Measurements from ENCODE around the gene YJEFN3. TPM values are rescaled to one million over a fixed set of nuclear protein-coding genes. Genes with fewer than 3 reads are reported as not detected.

The YJEFN3 gene
- total RNA-seq, 1 experiment from 2014 or later, result 7.9 TPM

DNA sequence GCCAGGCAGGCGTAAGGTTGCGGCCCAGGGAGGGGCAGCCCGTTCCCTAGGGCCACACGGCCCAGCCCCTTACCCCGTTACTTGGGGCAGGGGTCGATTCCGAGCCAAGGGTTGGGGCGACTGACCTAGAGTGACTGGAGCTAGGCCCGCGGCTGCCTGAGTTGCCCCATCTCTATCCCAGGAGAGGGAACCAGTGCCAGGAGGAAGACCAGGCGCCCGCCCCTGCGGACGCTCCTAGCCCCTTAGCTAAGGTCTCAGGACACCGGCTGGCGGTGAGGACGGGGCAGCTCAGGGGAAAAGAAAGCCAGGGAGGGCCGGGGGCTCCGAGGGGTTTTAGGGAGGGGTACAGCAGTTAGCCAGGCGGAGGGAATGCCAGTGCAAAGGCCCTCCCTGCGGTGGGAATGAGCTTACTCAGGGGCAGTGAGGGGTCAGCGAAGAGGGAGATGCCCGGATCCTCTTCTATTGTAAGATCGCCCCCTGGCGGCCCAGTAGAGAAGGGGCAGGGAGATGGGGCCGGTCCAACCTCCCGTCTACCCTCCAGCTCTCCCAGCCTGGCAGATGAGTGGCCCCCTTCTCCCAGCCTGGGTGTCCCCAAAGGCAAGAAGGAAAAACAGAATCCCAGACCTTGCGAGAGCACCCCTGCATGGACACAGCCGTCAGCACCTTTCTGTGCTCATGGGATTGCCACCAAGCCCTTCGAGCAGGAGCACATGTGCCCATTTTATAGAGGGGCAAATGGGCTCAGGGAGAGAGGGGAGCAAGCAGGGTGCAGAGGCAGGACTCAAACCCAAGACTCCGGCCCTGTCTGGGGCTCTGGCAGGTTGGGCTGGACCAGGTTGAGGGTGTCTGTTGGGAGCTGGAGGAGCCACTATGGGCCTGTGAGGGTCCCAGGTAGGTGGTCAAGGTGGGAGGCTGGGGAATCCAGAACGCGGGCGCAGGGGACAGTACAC is 25.6 kb downstream of the YJEFN3 start:
- Histone ChIP-seq H3K27ac (ENCODE audit: low read length) (no peak overlapping the region), H3K9me3 (ENCODE audit: low read length) (no peaks in the 10 kb centered on the region), H2AFZ (ENCODE audit: low read length) (no peak overlapping the region), H3K9ac (ENCODE audit: low read length) (no peak overlapping the region), H3K4me2 (ENCODE audit: low read depth, low read length, poor library complexity, severe bottlenecking) (no peak overlapping the region), H4K20me1 (ENCODE audit: insufficient read depth, low read depth, low read length) (0 out of 2 replicates have a peak, but pooled peaks cover 6% of the 10 kb centered on the region), H3K4me3 (ENCODE audit: low read length) (no peak overlapping the region), H3K9me2 (replicated peaks; ENCODE audit: insufficient read depth, low read length) (no peaks in the 10 kb centered on the region), H3K27me3 (ENCODE audit: low read length) (no peaks in the 10 kb centered on the region), H3K36me3 (ENCODE audit: insufficient read depth, low read length) (no peaks in the 10 kb centered on the region), H3K79me2 (ENCODE audit: low read length) (no peaks in the 10 kb centered on the region), H3K4me1 (ENCODE audit: low read length) (no peaks in the 10 kb centered on the region)
- DNase-seq, result peak; percentile 86

DNA sequence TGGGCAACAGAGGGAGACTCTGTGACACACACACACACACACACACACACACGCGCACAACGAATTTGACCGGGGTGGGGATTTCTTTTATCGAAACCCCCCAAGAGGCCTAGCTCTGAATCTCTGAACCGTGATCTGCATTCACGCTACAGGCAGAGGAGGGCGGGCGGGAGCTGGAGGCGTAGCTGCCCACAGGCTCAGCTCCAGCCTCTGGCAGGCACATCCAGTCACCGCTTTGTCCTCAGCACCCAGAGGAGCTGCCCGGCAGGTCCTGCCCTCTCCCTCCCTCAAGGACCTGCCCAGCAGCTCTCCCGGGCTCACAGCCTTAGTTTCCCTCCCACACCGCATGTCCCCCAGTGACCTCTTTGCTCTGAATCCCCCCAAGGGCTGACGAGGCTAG is 29.3 kb downstream of the YJEFN3 start:
- Histone ChIP-seq H3K79me2 (ENCODE audit: low read length) (no peaks in the 10 kb centered on the region), H3K9me2 (replicated peaks; ENCODE audit: insufficient read depth, low read length) (no peaks in the 10 kb centered on the region), H3K36me3 (ENCODE audit: insufficient read depth, low read length) (no peaks in the 10 kb centered on the region), H3K9ac (ENCODE audit: low read length) (no peak overlapping the region), H3K4me2 (ENCODE audit: low read depth, low read length, poor library complexity, severe bottlenecking) (no peak overlapping the region), H3K27ac (ENCODE audit: low read length) (no peak overlapping the region), H3K4me1 (ENCODE audit: low read length) (no peaks in the 10 kb centered on the region), H4K20me1 (ENCODE audit: insufficient read depth, low read depth, low read length) (no peaks in the 10 kb centered on the region), H2AFZ (ENCODE audit: low read length) (no peak overlapping the region), H3K4me3 (ENCODE audit: low read length) (no peak overlapping the region), H3K9me3 (ENCODE audit: low read length) (no peaks in the 10 kb centered on the region), H3K27me3 (ENCODE audit: low read length) (no peaks in the 10 kb centered on the region)
- no peak for DNase-seq

DNA sequence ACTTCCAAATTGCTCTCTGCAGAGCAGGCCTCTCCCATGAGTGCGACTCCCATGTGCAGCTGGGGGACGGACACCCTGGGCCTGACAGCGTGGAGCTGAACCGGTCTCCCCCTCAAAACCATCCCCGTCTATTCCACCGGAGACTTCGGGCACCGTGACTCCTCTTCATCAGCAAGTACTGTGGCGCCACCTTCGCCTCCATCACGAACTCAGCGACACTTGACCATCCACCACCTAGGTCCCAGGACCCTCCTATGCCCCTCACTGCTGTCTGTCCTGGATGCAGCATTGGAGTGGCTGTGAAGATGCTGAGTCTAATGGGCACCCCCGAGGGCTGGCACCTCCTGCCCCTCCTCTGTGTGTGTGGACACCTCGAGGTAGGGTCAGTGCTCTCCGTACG is 29.9 kb downstream of the YJEFN3 start:
- no peak for DNase-seq
- no peak overlapping the region for H3K4me2 ChIP-seq (ENCODE audit: low read depth, low read length, poor library complexity, severe bottlenecking)
- H3K27me3 ChIP-seq (ENCODE audit: low read length), result no peaks in the 10 kb centered on the region
- no peaks in the 10 kb centered on the region for H3K79me2 ChIP-seq (ENCODE audit: low read length)
- no peaks in the 10 kb centered on the region for H4K20me1 ChIP-seq (ENCODE audit: insufficient read depth, low read depth, low read length)
- no peaks in the 10 kb centered on the region for H3K4me1 ChIP-seq (ENCODE audit: low read length)
- H3K9me2 ChIP-seq (replicated peaks; ENCODE audit: insufficient read depth, low read length), result no peaks in the 10 kb centered on the region
- H3K27ac ChIP-seq (ENCODE audit: low read length), result no peak overlapping the region
- H3K9me3 ChIP-seq (ENCODE audit: low read length), result no peaks in the 10 kb centered on the region
- H2AFZ ChIP-seq (ENCODE audit: low read length), result no peak overlapping the region
- no peaks in the 10 kb centered on the region for H3K36me3 ChIP-seq (ENCODE audit: insufficient read depth, low read length)
- no peak overlapping the region for H3K9ac ChIP-seq (ENCODE audit: low read length)
- H3K4me3 ChIP-seq (ENCODE audit: low read length), result no peak overlapping the region

DNA sequence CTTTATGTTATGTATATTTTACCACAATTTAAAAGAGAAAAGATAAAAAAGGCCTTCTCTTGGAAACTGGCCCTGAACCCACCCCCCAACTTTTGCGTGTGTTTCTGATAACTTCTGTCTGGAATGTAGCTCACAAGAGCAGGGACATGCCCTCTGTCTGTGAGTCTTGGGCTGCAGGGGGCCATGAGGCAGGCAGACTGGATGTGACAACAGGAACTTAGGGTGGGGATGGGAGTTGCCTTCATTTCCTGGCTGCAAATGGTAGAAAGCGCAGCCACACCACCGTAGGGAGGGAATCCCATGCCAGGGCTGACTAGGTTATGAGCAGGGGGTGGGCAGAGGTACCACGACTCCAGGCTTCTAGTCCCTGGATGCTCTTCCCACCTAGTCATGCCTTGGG is 31.2 kb downstream of the YJEFN3 start:
- Histone ChIP-seq H4K20me1 (ENCODE audit: insufficient read depth, low read depth, low read length) (no peaks in the 10 kb centered on the region), H3K27me3 (ENCODE audit: low read length) (no peaks in the 10 kb centered on the region), H3K4me3 (ENCODE audit: low read length) (no peak overlapping the region), H3K4me1 (ENCODE audit: low read length) (no peaks in the 10 kb centered on the region), H3K27ac (ENCODE audit: low read length) (no peak overlapping the region), H3K4me2 (ENCODE audit: low read depth, low read length, poor library complexity, severe bottlenecking) (no peak overlapping the region), H3K79me2 (ENCODE audit: low read length) (no peaks in the 10 kb centered on the region), H3K9ac (ENCODE audit: low read length) (no peak overlapping the region), H3K9me3 (ENCODE audit: low read length) (no peaks in the 10 kb centered on the region), H2AFZ (ENCODE audit: low read length) (no peak overlapping the region), H3K9me2 (replicated peaks; ENCODE audit: insufficient read depth, low read length) (no peaks in the 10 kb centered on the region), H3K36me3 (ENCODE audit: insufficient read depth, low read length) (no peaks in the 10 kb centered on the region)
- no peak for DNase-seq

DNA sequence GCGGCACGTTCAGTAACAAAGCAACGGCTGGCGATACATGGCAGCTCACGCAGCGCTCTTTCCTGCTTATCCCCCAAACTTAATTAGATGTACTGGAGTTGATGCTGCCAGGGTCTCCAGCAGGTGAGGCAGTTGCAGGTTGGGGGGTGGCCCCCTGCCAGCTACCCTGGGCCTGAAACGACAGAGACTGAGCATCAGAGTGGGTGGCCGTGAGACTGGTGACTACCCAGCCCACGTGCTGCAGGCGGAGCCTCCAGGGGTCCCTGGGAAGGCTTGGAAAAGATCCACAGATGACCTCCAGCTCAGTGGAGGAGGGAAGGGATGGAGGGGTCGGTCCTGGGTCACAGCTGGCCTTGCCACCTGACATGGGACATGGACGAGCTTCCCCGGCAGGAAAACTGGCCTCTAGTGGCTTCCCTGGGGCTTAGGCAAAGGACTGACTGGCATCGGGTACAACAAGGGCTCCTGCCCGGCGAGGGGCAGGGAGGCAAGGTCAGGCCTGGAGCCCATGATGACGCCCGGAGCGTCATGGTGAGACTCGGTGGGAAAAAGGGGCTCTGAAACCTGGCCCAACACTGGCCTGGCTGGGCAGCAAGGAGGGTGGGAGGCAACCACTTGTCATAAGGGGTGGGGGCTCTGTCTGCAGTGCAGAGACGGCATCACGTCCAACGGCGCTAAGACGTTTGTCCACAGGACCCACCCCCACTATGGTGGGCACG is 33.4 kb downstream of the YJEFN3 start:
- Histone ChIP-seq H3K36me3 (ENCODE audit: insufficient read depth, low read length) (no peaks in the 10 kb centered on the region), H2AFZ (ENCODE audit: low read length) (no peak overlapping the region), H3K4me3 (ENCODE audit: low read length) (no peak overlapping the region), H3K9ac (ENCODE audit: low read length) (no peak overlapping the region), H3K27ac (ENCODE audit: low read length) (no peak overlapping the region), H3K9me3 (ENCODE audit: low read length) (no peaks in the 10 kb centered on the region), H3K4me1 (ENCODE audit: low read length) (no peaks in the 10 kb centered on the region), H3K79me2 (ENCODE audit: low read length) (no peaks in the 10 kb centered on the region), H3K9me2 (replicated peaks; ENCODE audit: insufficient read depth, low read length) (no peaks in the 10 kb centered on the region), H4K20me1 (ENCODE audit: insufficient read depth, low read depth, low read length) (no peaks in the 10 kb centered on the region), H3K4me2 (ENCODE audit: low read depth, low read length, poor library complexity, severe bottlenecking) (no peak overlapping the region), H3K27me3 (ENCODE audit: low read length) (no peaks in the 10 kb centered on the region)
- no peak for DNase-seq

DNA sequence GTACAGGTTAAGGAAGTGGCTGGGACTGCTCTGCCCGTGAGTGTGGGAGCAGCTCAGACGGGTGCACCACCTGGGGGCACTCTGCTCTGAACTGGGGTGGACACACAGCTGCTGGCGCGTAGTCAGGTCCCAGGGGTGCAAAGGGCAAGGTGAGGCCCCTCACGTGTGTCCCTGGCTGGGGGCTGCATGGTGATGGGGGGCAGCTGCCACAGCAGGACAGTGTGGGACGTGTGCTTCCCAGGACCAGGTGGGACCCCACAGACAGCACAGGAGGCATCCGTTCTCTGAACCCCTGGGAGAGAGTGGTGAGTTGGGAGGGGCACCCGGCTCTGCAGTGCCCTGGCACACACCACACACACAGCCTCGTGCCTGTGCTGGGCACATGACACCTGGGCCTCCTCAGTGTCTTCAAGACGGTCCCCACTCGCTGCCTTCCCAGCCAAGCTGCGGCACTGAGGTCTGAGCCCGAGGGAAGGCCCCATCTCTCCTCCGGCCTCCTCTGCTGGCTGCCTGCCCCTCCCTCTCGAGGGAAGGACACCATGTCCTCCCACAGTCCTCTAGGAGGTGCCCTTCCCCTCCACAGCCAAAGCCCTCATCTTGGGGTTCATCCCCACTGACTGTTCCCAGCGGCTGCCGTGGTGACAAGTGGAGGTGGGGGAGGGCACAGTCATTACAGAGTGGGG is 34.1 kb downstream of the YJEFN3 start:
- Histone ChIP-seq H3K9me2 (replicated peaks; ENCODE audit: insufficient read depth, low read length) (no peaks in the 10 kb centered on the region), H4K20me1 (ENCODE audit: insufficient read depth, low read depth, low read length) (no peaks in the 10 kb centered on the region), H3K4me1 (ENCODE audit: low read length) (no peaks in the 10 kb centered on the region), H3K4me2 (ENCODE audit: low read depth, low read length, poor library complexity, severe bottlenecking) (no peak overlapping the region), H3K79me2 (ENCODE audit: low read length) (no peaks in the 10 kb centered on the region), H2AFZ (ENCODE audit: low read length) (no peak overlapping the region), H3K27ac (ENCODE audit: low read length) (no peak overlapping the region), H3K9ac (ENCODE audit: low read length) (no peak overlapping the region), H3K27me3 (ENCODE audit: low read length) (no peaks in the 10 kb centered on the region), H3K36me3 (ENCODE audit: insufficient read depth, low read length) (no peaks in the 10 kb centered on the region), H3K4me3 (ENCODE audit: low read length) (no peak overlapping the region), H3K9me3 (ENCODE audit: low read length) (no peaks in the 10 kb centered on the region)
- peak; percentile 61 for DNase-seq

DNA sequence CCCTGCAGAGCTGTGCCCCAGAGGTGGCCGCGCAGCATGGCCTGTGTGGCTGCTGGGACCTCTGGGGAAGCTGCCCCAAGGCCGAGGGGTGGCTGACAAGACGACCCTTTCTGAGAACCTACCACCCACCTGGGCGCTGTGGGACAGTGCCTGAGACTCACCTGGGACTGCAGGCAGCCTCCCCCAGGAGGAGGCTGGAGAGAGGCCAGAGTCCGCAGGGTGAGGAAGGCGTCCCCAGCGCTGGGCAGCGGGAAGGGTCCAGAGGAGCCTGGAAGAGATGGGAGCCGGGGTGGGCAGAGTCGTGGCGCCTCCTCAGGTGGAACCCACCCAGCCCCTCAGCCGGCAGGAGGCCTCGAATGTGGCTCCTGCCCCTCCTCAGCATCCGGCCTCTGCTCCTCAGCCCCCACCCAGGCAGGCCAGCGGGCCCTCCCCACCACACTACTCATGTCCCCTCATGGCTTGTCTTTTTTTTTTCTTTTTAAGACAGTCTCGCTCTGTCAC is 34.7 kb downstream of the YJEFN3 start:
- Histone ChIP-seq H3K4me2 (ENCODE audit: low read depth, low read length, poor library complexity, severe bottlenecking) (no peak overlapping the region), H3K9me2 (replicated peaks; ENCODE audit: insufficient read depth, low read length) (no peaks in the 10 kb centered on the region), H3K9ac (ENCODE audit: low read length) (no peak overlapping the region), H3K9me3 (ENCODE audit: low read length) (no peaks in the 10 kb centered on the region), H4K20me1 (ENCODE audit: insufficient read depth, low read depth, low read length) (no peaks in the 10 kb centered on the region), H3K27ac (ENCODE audit: low read length) (no peak overlapping the region), H3K4me1 (ENCODE audit: low read length) (no peaks in the 10 kb centered on the region), H3K36me3 (ENCODE audit: insufficient read depth, low read length) (no peaks in the 10 kb centered on the region), H3K4me3 (ENCODE audit: low read length) (no peak overlapping the region), H3K27me3 (ENCODE audit: low read length) (no peaks in the 10 kb centered on the region), H3K79me2 (ENCODE audit: low read length) (no peaks in the 10 kb centered on the region), H2AFZ (ENCODE audit: low read length) (no peak overlapping the region)
- no peak for DNase-seq

DNA sequence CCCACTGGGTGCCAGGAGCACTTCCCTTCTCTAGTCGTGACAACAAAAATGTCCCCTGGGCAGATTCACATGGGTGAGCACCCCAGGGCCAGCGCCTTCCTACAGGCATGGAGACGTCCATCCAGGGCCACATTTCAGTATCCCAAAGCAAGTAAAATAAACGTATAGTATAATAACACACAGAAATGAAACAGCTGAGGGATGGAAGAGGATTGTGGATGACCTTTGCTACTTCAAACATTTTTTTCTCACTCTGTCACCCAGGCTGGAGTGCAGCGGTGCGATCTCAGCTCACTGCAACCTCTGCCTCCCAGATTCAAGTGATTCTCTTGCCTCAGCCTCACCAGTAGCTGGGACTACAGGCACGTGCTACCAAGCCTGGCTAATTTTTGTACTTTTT is 37.6 kb downstream of the YJEFN3 start:
- Histone ChIP-seq H3K4me1 (ENCODE audit: low read length) (no peaks in the 10 kb centered on the region), H3K4me3 (ENCODE audit: low read length) (no peak overlapping the region), H3K36me3 (ENCODE audit: insufficient read depth, low read length) (no peaks in the 10 kb centered on the region), H3K27ac (ENCODE audit: low read length) (no peak overlapping the region), H2AFZ (ENCODE audit: low read length) (no peak overlapping the region), H3K9me3 (ENCODE audit: low read length) (no peaks in the 10 kb centered on the region), H4K20me1 (ENCODE audit: insufficient read depth, low read depth, low read length) (no peaks in the 10 kb centered on the region), H3K9me2 (replicated peaks; ENCODE audit: insufficient read depth, low read length) (no peaks in the 10 kb centered on the region), H3K27me3 (ENCODE audit: low read length) (no peaks in the 10 kb centered on the region), H3K79me2 (ENCODE audit: low read length) (no peaks in the 10 kb centered on the region), H3K9ac (ENCODE audit: low read length) (no peak overlapping the region), H3K4me2 (ENCODE audit: low read depth, low read length, poor library complexity, severe bottlenecking) (no peak overlapping the region)
- no peak for DNase-seq
